Fibroblast of lung (primary cell): Measurements from ENCODE around the gene ENC1. TPM values are rescaled to one million over a fixed set of nuclear protein-coding genes. Genes with fewer than 3 reads are reported as not detected.

Experiments used
- DNase-seq, 2 donors: peaks; one replicate each; pipeline versions ENCODE4 v3.0.0 to v3.0.0-alpha.2; 2010; ENCODE audit warnings: low read depth in 2 of 2
- H2AFZ ChIP-seq: 2 replicates; pipeline ENCODE4 v1.5.1; 2012; ENCODE audit warnings: low read length, control low read depth, inconsistent platforms
- H3K27ac ChIP-seq: 2 replicates; pipeline ENCODE4 v1.5.1; 2011; ENCODE audit warnings: low read length, control low read depth; ENCODE audit not compliant: insufficient read depth
- H3K27me3 ChIP-seq: 2 replicates; pipeline ENCODE4 v1.5.1; 2011; ENCODE audit warnings: mild to moderate bottlenecking, low read length; ENCODE audit not compliant: control insufficient read depth, insufficient read depth
- H3K36me3 ChIP-seq: 2 replicates; pipeline ENCODE4 v1.5.1; 2011; ENCODE audit warnings: low read length; ENCODE audit not compliant: control insufficient read depth, insufficient read depth
- H3K4me1 ChIP-seq: 2 replicates; pipeline ENCODE4 v1.5.1; 2011; ENCODE audit warnings: low read length; ENCODE audit not compliant: control insufficient read depth, insufficient read depth; ENCODE audit errors: extremely low read depth
- H3K4me2 ChIP-seq: 2 replicates; pipeline ENCODE4 v1.5.1; 2011; ENCODE audit warnings: low read length, control low read depth; ENCODE audit not compliant: insufficient read depth; ENCODE audit errors: extremely low read depth
- H3K4me3 ChIP-seq, 4 experiments: fragments of 200-600 bp in 1 of 4; sonication (generic) in 1 of 4; replicated peaks in 1 of 4; 2 replicates each; pipeline ENCODE4 v1.5.1; 2011 to 2016; ENCODE audit warnings: low read length in 4 of 4, low read depth in 3 of 4, mild to moderate bottlenecking in 3 of 4, control low read depth in 2 of 4, inconsistent platforms in 1 of 4, mixed read lengths in 1 of 4; ENCODE audit not compliant: insufficient read depth in 1 of 4; ENCODE audit errors: control extremely low read depth in 1 of 4
- H3K79me2 ChIP-seq: 2 replicates; pipeline ENCODE4 v1.5.1; 2012; ENCODE audit warnings: mild to moderate bottlenecking, low read length, inconsistent platforms; ENCODE audit not compliant: control insufficient read depth, insufficient read depth
- H3K9ac ChIP-seq: 2 replicates; pipeline ENCODE4 v1.5.1; 2011; ENCODE audit warnings: mild to moderate bottlenecking, low read length, control low read depth; ENCODE audit not compliant: insufficient read depth
- H3K9me3 ChIP-seq: 2 replicates; pipeline ENCODE4 v1.5.1; 2012; ENCODE audit warnings: low read depth, low read length; ENCODE audit not compliant: control insufficient read depth, insufficient read depth
- H4K20me1 ChIP-seq: 2 replicates; pipeline ENCODE4 v1.5.1; 2011; ENCODE audit warnings: low read length; ENCODE audit not compliant: control insufficient read depth, insufficient read depth; ENCODE audit errors: extremely low read depth
- EZH2 ChIP-seq: IDR thresholded peaks from 2 replicates; pipeline ENCODE4 v1.5.1; 2012; ENCODE audit warnings: low read length, control low read depth, mild to moderate bottlenecking; ENCODE audit errors: missing control alignments
- polyA plus RNA-seq, 2 donors: library from polyadenylated mRNA; depleted of rRNA in 1 of 2; stranded (reverse) in 1 of 2; unstranded in 1 of 2; fragments of >200 nt; gene quantifications; 2 replicates each; pipeline ENCODE4 v1.2.1, GENCODE V29; 2011 to 2012; ENCODE audit warnings: missing spikeins in 1 of 2
- total RNA-seq: library from RNA; depleted of rRNA; stranded (reverse); fragments of >200 nt; gene quantifications from 2 replicates; pipeline ENCODE4 v1.2.1, GENCODE V29; 2014
- TF ChIP-seq, protein P1 (sequence below), 2 donors: IDR thresholded peaks in 1 of 2; conservative IDR thresholded peaks in 1 of 2; 1 replicate in 1 of 2; 2 replicates in 1 of 2; pipeline ENCODE4 v1.5.1; 2011 to 2012; ENCODE audit warnings: low read length in 2 of 2, control low read depth in 1 of 2, inconsistent platforms in 1 of 2, low read depth in 1 of 2, mild to moderate bottlenecking in 1 of 2

Gene ENC1
- total and polyA plus RNA-seq, 2 donors (not counting 1 experiment from before 2014, with no cell fraction given), result 3.5 to 15.4 TPM

DNA sequence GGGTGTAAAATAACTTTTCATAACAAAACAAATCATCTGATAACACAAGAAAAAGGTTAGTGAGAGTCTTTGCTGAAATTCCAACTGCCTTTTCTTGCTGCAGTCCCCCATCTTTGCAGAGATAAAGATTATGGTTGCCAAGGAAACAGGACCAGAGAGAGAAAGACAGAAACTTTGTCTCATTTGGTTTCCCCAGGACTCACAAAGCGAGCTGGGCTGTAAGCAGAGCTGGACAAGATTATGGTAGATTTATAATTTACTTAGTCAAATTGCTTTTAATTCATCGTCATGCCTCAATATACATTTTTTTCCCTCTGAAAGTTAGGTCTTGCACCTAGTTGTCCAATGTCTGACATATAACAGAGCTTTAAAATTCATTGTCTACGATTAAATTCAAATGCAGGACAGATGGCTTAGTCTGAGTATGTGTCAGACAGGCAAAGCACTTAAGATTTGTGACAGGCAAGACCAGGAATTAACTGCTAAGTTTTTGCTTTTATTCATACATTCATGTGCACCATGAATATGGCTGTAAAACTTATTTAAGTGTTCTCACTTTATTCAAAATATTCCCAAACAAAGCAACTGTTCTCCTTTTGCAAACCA lies 17.4 kb downstream of the ENC1 start:
- Histone ChIP-seq H3K4me3 (no peak overlapping the region), H3K9ac (no peak overlapping the region), H3K4me2 (no peak overlapping the region), H3K27me3 (no peaks in the 10 kb centered on the region), H3K4me1 (no peaks in the 10 kb centered on the region), H3K27ac (no peak overlapping the region), H4K20me1 (no peaks in the 10 kb centered on the region), H2AFZ (no peak overlapping the region), H3K79me2 (no peaks in the 10 kb centered on the region), H3K9me3 (no peaks in the 10 kb centered on the region), H3K36me3 (no peaks in the 10 kb centered on the region)
- DNase-seq, result no peak
- TF ChIP-seq EZH2, result no peak
- TF ChIP-seq, protein P1, sequence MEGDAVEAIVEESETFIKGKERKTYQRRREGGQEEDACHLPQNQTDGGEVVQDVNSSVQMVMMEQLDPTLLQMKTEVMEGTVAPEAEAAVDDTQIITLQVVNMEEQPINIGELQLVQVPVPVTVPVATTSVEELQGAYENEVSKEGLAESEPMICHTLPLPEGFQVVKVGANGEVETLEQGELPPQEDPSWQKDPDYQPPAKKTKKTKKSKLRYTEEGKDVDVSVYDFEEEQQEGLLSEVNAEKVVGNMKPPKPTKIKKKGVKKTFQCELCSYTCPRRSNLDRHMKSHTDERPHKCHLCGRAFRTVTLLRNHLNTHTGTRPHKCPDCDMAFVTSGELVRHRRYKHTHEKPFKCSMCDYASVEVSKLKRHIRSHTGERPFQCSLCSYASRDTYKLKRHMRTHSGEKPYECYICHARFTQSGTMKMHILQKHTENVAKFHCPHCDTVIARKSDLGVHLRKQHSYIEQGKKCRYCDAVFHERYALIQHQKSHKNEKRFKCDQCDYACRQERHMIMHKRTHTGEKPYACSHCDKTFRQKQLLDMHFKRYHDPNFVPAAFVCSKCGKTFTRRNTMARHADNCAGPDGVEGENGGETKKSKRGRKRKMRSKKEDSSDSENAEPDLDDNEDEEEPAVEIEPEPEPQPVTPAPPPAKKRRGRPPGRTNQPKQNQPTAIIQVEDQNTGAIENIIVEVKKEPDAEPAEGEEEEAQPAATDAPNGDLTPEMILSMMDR (conservative IDR thresholded peaks at IDR 0.05 in 1 of 2, IDR thresholded peaks at IDR 0.05 in 1 of 2; ENCODE audit: low read depth in 1 of 2, low read length in 2 of 2), result no peak

DNA sequence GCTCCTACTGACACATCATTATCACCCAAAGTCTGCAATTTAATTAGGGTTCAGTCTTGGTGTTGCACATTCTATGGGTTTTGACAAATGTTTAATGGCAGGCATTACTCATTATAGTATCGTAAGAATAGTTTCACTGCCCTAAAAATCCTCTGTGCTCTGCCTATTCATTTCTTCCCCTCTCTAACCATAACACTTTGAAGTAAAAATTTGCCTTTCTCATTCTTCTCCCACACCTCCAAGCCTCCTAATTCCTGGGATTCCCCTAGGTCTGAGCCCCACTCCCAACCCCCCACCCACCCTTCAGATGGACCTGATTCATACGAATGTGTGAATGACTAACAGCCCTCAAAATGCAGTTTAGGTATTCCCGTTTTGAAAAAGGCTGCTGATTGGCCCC lies 18.4 kb downstream of the ENC1 start:
- Histone ChIP-seq H3K9me3 (no peaks in the 10 kb centered on the region), H4K20me1 (no peaks in the 10 kb centered on the region), H3K4me1 (no peaks in the 10 kb centered on the region), H3K36me3 (no peaks in the 10 kb centered on the region), H3K9ac (no peak overlapping the region), H2AFZ (no peak overlapping the region), H3K4me2 (no peak overlapping the region), H3K27me3 (no peaks in the 10 kb centered on the region), H3K27ac (no peak overlapping the region), H3K4me3 (no peak overlapping the region), H3K79me2 (no peaks in the 10 kb centered on the region)
- no peak for TF ChIP-seq EZH2
- TF ChIP-seq, protein P1 (conservative IDR thresholded peaks at IDR 0.05 in 1 of 2, IDR thresholded peaks at IDR 0.05 in 1 of 2; ENCODE audit: low read depth in 1 of 2, low read length in 2 of 2), result no peak
- DNase-seq, result peak in 1 of 2 donors; percentile 77

DNA sequence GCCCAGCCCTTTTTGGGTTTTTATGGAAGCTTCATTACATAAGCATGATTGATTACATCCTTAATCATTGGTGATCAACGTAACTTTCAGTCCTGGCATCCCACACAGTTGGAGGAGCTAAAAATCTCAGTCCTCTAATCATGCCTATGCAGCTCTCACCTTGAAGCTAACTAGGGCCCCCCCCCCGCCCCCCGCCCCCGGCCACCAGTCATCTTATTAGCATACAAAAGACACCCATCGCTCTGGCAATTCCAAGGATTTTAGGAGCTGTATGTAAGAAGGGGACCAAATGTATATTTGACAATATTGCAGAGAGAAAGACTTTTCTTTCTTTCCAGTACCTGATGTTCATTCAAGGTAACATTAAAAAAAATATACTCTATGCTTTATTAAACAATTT lies 19.0 kb downstream of the ENC1 start:
- H3K9ac ChIP-seq, result no peak overlapping the region
- no peak for TF ChIP-seq EZH2
- TF ChIP-seq, protein P1 (conservative IDR thresholded peaks at IDR 0.05 in 1 of 2, IDR thresholded peaks at IDR 0.05 in 1 of 2; ENCODE audit: low read depth in 1 of 2, low read length in 2 of 2), result no peak
- no peak for DNase-seq
- H3K4me1 ChIP-seq, result no peaks in the 10 kb centered on the region
- no peak overlapping the region for H2AFZ ChIP-seq
- no peaks in the 10 kb centered on the region for H3K9me3 ChIP-seq
- no peak overlapping the region for H3K4me3 ChIP-seq
- H3K27me3 ChIP-seq, result no peaks in the 10 kb centered on the region
- no peaks in the 10 kb centered on the region for H4K20me1 ChIP-seq
- no peak overlapping the region for H3K4me2 ChIP-seq
- H3K27ac ChIP-seq, result no peak overlapping the region
- no peaks in the 10 kb centered on the region for H3K36me3 ChIP-seq
- H3K79me2 ChIP-seq, result no peaks in the 10 kb centered on the region
